Stimulated activated CD4-positive, alpha-beta T cell treated with anti-CD3 and anti-CD28 coated beads, Interleukin-1b, Interleukin-23, amount 100 ng/mL, for 4 hours (primary cell): ENCODE results near the gene TAF4.
A peak's percentile ranks its signal among the peaks of the same experiment; 100 is the strongest.
"Not testable (repeated sequence)": the region's sequence is repeated elsewhere in the genome, so short reads cannot be mapped to it uniquely, and the experiment has no call there.

ENCODE experiments used
- DNase-seq, 2 donors: peaks; one replicate each; pipeline ENCODE4 v3.0.0-alpha.2; 2020; ENCODE audit warnings: low read depth in 2 of 2

Gene TAF4

GRCh38 chr20:62065674-62066338 lies at the start of gene TAF4:
TAF4 (minus strand) TSS chr20:62065881; CDS start chr20:62065810, 71 bp downstream.
- DNase-seq: peak; percentile 75 to 77

- no peak for DNase-seq
These were observed 49.2 kb upstream of the TAF4 start for GRCh38 chr20:62114894-62115293.

- DNase-seq: no peak
These were observed 46.7 kb upstream of the TAF4 start for GRCh38 chr20:62112368-62112767.

GRCh38 chr20:62111148-62111547 lies 45.5 kb upstream of the TAF4 start:
- no peak for DNase-seq

- DNase-seq: no peak
These were observed 39.9 kb upstream of the TAF4 start for GRCh38 chr20:62105592-62105991.

GRCh38 chr20:62104791-62105345 lies 39.2 kb upstream of the TAF4 start:
- DNase-seq: no peak

GRCh38 chr20:62104234-62104789 lies 38.6 kb upstream of the TAF4 start:
- DNase-seq: no peak

GRCh38 chr20:62103508-62104233 lies 38.0 kb upstream of the TAF4 start:
- DNase-seq: no peak

GRCh38 chr20:62101078-62101477 lies 35.4 kb upstream of the TAF4 start:
- no peak for DNase-seq

- no peak for DNase-seq
These were observed 32.3 kb upstream of the TAF4 start for GRCh38 chr20:62097881-62098407.

- DNase-seq: no peak
These were observed 31.0 kb upstream of the TAF4 start for GRCh38 chr20:62096421-62097380.

GRCh38 chr20:62089393-62089792 lies 23.7 kb upstream of the TAF4 start:
- no peak for DNase-seq

GRCh38 chr20:62088258-62089127 lies 22.8 kb upstream of the TAF4 start:
- no peak for DNase-seq

GRCh38 chr20:62087632-62088031 lies 22.0 kb upstream of the TAF4 start:
- no peak for DNase-seq

GRCh38 chr20:62087227-62087626 lies 21.5 kb upstream of the TAF4 start:
- no peak for DNase-seq

GRCh38 chr20:62085206-62085605 lies 19.5 kb upstream of the TAF4 start:
- DNase-seq: no peak

GRCh38 chr20:62084224-62084623 lies 18.5 kb upstream of the TAF4 start:
- not testable (repeated sequence) for DNase-seq

- DNase-seq: no peak
These were observed 17.6 kb upstream of the TAF4 start for GRCh38 chr20:62083312-62083711.

GRCh38 chr20:62080249-62080990 lies 14.7 kb upstream of the TAF4 start:
- no peak for DNase-seq

GRCh38 chr20:62079166-62079565 lies 13.5 kb upstream of the TAF4 start:
- no peak for DNase-seq
